K562 (cell line): ENCODE measurements around the gene SYTL4. TPM values are rescaled to one million over a fixed set of nuclear protein-coding genes. Genes with fewer than 3 reads are reported as not detected.

ENCODE experiments used
- ATAC-seq: fragments of 200-7000 bp; cut with Tn5 transposase; 3 replicates; pipeline ENCODE4 v1.9.1; 2020; ENCODE audit warnings: moderate library complexity
- BruUV-seq: library from RNA; stranded (reverse); fragments of 400-500 nt; replicated peaks from 2 replicates; lab custom pipeline; 2021; lab: Mats Ljungman, UMichigan
- CTCF ChIA-PET: fragments of 300-600 bp; formaldehyde crosslinking; extraction: SDS; loops from one replicate; lab custom pipeline; 2021; ENCODE audit warnings: low intra/inter-chr PET ratio; lab: Yijun Ruan, JAX
- POLR2A ChIA-PET: fragments of 300-600, 350-650 bp; sonication (Branson Sonifier 250); formaldehyde crosslinking; extraction: SDS; loops from one replicate; lab custom pipeline; 2021; ENCODE audit warnings: antibody characterized with exemption, inconsistent platforms; lab: Yijun Ruan, JAX
- DNase-seq, 4 experiments: peaks; one replicate each; pipeline versions ENCODE4 v3.0.0 to v3.0.0-alpha.2; 2011 to 2018; ENCODE audit warnings: low spot score in 3 of 4, mixed read lengths in 3 of 4; ENCODE audit errors: extremely low read depth in 1 of 4
- FAIRE-seq: peaks from 2 replicates; lab custom pipeline; 2011; peaks lifted over from hg19 to GRCh38; lab: Jason Lieb, UNC
- H2AFZ ChIP-seq: 2 replicates; pipeline ENCODE4 v1.6.0; 2011; ENCODE audit warnings: low read depth, low read length, control low read depth, inconsistent platforms
- H3K27ac ChIP-seq: fragments of 200-600 bp; 3 replicates; pipeline ENCODE4 v1.8.0; 2011; ENCODE audit warnings: low read depth, mild to moderate bottlenecking, control low read depth, inconsistent platforms, low read length, moderate library complexity, mixed read lengths; ENCODE audit errors: extremely low read depth
- H3K27me3 ChIP-seq, 2 experiments: fragments of 300-600 bp in 1 of 2; 2 replicates in 1 of 2; 3 replicates in 1 of 2; pipeline versions ENCODE4 v1.6.0 to v1.8.0; 2011; ENCODE audit warnings: inconsistent platforms in 2 of 2, low read length in 2 of 2, mild to moderate bottlenecking in 1 of 2, mixed read lengths in 1 of 2, moderate library complexity in 1 of 2; ENCODE audit not compliant: control insufficient read depth in 2 of 2, insufficient read depth in 2 of 2
- H3K36me3 ChIP-seq: fragments of 300-600 bp; 3 replicates; pipeline ENCODE4 v1.8.0; 2011; ENCODE audit warnings: mild to moderate bottlenecking, low read length, inconsistent platforms; ENCODE audit not compliant: control insufficient read depth, insufficient read depth
- H3K4me1 ChIP-seq, 2 experiments: fragments of 200-600 bp in 1 of 2; replicated peaks in 1 of 2; 2 replicates in 1 of 2; 3 replicates in 1 of 2; pipeline versions ENCODE4 v1.5.1 to v1.8.0; 2011; ENCODE audit warnings: inconsistent platforms in 2 of 2, low read length in 2 of 2, mild to moderate bottlenecking in 1 of 2, mixed read lengths in 1 of 2, moderate library complexity in 1 of 2; ENCODE audit not compliant: control insufficient read depth in 2 of 2, insufficient read depth in 2 of 2
- H3K4me2 ChIP-seq: 2 replicates; pipeline ENCODE4 v1.6.1; 2011; ENCODE audit warnings: low read length, control low read depth, inconsistent platforms, mixed read lengths; ENCODE audit not compliant: insufficient read depth
- H3K4me3 ChIP-seq: fragments of 200-600 bp; sonication (generic), shearing (Covaris generic); 2 replicates; pipeline ENCODE4 v1.5.1; 2016; ENCODE audit warnings: control low read depth, inconsistent platforms
- H3K79me2 ChIP-seq: fragments of 200-600 bp; 3 replicates; pipeline ENCODE4 v1.8.0; 2011; ENCODE audit warnings: low read length, inconsistent platforms; ENCODE audit not compliant: control insufficient read depth, insufficient read depth
- H3K9ac ChIP-seq, 2 experiments: 2 replicates each; pipeline versions ENCODE4 v1.6.0 to v1.6.1; 2011; ENCODE audit warnings: low read depth in 2 of 2, low read length in 2 of 2, control low read depth in 1 of 2, inconsistent platforms in 1 of 2, mild to moderate bottlenecking in 1 of 2, mixed read lengths in 1 of 2; ENCODE audit not compliant: insufficient read depth in 1 of 2
- H3K9me1 ChIP-seq: one replicate; pipeline ENCODE4 v1.6.0; 2011; ENCODE audit warnings: inconsistent platforms, mild to moderate bottlenecking, low read length, moderate library complexity; ENCODE audit not compliant: control insufficient read depth, insufficient read depth
- H3K9me3 ChIP-seq: replicated peaks from 2 replicates; pipeline ENCODE4 v1.5.1; 2011; ENCODE audit warnings: low read depth, low read length, inconsistent platforms; ENCODE audit not compliant: control insufficient read depth, insufficient read depth
- H4K20me1 ChIP-seq: replicated peaks from 2 replicates; pipeline ENCODE4 v1.6.1; 2011; ENCODE audit warnings: low read length, inconsistent platforms, mixed read lengths; ENCODE audit not compliant: control insufficient read depth, insufficient read depth
- EWSR1 ChIP-seq: fragments of 450-650 bp; IDR thresholded peaks from 2 replicates; pipeline ENCODE4 v1.6.1; 2018; ENCODE audit warnings: borderline replicate concordance, mild to moderate bottlenecking, low read depth, moderate library complexity; ENCODE audit not compliant: partially characterized antibody
- HBP1 ChIP-seq: fragments of 450-650 bp; formaldehyde crosslinking; IDR thresholded peaks from 2 replicates; pipeline ENCODE4 v1.4.0; 2022; ENCODE audit warnings: missing genetic modification characterization
- HMGXB4 ChIP-seq: sonication (generic); formaldehyde crosslinking; IDR thresholded peaks from 2 replicates; pipeline ENCODE4 v1.8.1; 2023; ENCODE audit warnings: mild to moderate bottlenecking, missing genetic modification reagents
- ZNF445 ChIP-seq: fragments of 250-450 bp; sonication (Bioruptor Pico); IDR thresholded peaks from 2 replicates; pipeline ENCODE4 v1.4.0; 2020; ENCODE audit warnings: low read depth, mild to moderate bottlenecking, moderate library complexity
- WGBS: fragments of 100-300 bp; shearing (Covaris generic); methylation state at CpG from one replicate; pipeline ENCODE4 v1.1.6; 2016; ENCODE audit warnings: low coverage, mixed read lengths; ENCODE audit not compliant: insufficient coverage; ENCODE audit errors: missing lambda C conversion rate; 5-methylcytosine and 5-hydroxymethylcytosine counted together
- in situ Hi-C: fragments of 300-500 bp; cut with MboI; formaldehyde crosslinking; loops from 4 replicates; pipeline ENCODE4 v1.15.0; 2018; ENCODE audit warnings: inconsistent platforms, mixed read lengths
- intact Hi-C: fragments of 100-400 bp; cut with micrococcal nuclease; formaldehyde crosslinking; loops from 2 replicates; pipeline ENCODE4 v1.14.2; 2022
- polyA plus RNA-seq, 8 experiments: library from polyadenylated mRNA; depleted of rRNA in 4 of 8; stranded (reverse) in 5 of 8; unstranded in 3 of 8; fragments of >200 nt; fragmentation: Nextera tagmentation in 2 of 8; fragmentation: Illumina TruSeq in 1 of 8; extraction: Ambion mirVana in 2 of 8; extraction: Trizol in 1 of 8; gene quantifications; 2 replicates each; pipeline versions ENCODE4 v1.2.1 to v1.2.3, GENCODE V29; 2011 to 2014; ENCODE audit warnings: inconsistent platforms in 1 of 8, missing spikeins in 1 of 8
- total RNA-seq, 7 experiments: library from RNA; depleted of rRNA in 6 of 7; stranded (reverse); fragments of >200 nt in 6 of 7; fragmentation: Illumina TruSeq in 2 of 7; extraction: Trizol in 2 of 7; gene quantifications; 2 replicates each; pipeline versions ENCODE4 v1.2.1 to v1.2.3, GENCODE V29; 2011 to 2021; ENCODE audit warnings: low replicate concordance in 1 of 7

SYTL4 gene
- total and polyA plus RNA-seq, 9 of the 15 experiments (the other 6 are each of a cell fraction or from before 2014, with no cell fraction given) = 0.65 to 9.0 (median 1.5) TPM

GRCh38 chrX:100695302-100695701 is 36.6 kb downstream of the SYTL4 start:
- Histone ChIP-seq H3K36me3 (no peaks in the 10 kb centered on the region), H3K79me2 (no peaks in the 10 kb centered on the region), H2AFZ (no peak overlapping the region), H3K27me3 (no peaks in the 10 kb centered on the region), H3K4me2 (no peak overlapping the region), H3K4me1 (no peaks in the 10 kb centered on the region), H3K9me3 (no peaks in the 10 kb centered on the region), H4K20me1 (no peaks in the 10 kb centered on the region), H3K9me1 (no peaks in the 10 kb centered on the region), H3K27ac (no peak overlapping the region), H3K4me3 (no peak overlapping the region), H3K9ac (no peak overlapping the region)
- 5% methylated on average over 2 of the region's 2 CpGs for WGBS
- no peak for TF ChIP-seq HMGXB4
- TF ChIP-seq ZNF445 (CRISPR knock-in tag) = no peak
- no peak for TF ChIP-seq HBP1 (CRISPR knock-in tag)
- no peak for TF ChIP-seq EWSR1
- FAIRE-seq (no peak), DNase-seq (no peak), ATAC-seq (no peak)
- intact Hi-C loops = no loop called here
- BruUV-seq = no TSS peak
- in situ Hi-C loops = loop anchor here (25.0 kb wide), 1 partner anchor 492 kb away; no protein-coding TSS in a partner anchor
- POLR2A ChIA-PET = no interaction called here
- CTCF ChIA-PET = no interaction called here
